ENCODE results near the gene MINK1. TPM values are rescaled to one million over a fixed set of nuclear protein-coding genes. Genes with fewer than 3 reads are reported as not detected.

MINK1 gene
- total and polyA plus RNA-seq, 2 of the 13 experiments (the other 11 are each of a cell fraction or from before 2014, with no cell fraction given), result 17.2 to 63.9 TPM

DNA sequence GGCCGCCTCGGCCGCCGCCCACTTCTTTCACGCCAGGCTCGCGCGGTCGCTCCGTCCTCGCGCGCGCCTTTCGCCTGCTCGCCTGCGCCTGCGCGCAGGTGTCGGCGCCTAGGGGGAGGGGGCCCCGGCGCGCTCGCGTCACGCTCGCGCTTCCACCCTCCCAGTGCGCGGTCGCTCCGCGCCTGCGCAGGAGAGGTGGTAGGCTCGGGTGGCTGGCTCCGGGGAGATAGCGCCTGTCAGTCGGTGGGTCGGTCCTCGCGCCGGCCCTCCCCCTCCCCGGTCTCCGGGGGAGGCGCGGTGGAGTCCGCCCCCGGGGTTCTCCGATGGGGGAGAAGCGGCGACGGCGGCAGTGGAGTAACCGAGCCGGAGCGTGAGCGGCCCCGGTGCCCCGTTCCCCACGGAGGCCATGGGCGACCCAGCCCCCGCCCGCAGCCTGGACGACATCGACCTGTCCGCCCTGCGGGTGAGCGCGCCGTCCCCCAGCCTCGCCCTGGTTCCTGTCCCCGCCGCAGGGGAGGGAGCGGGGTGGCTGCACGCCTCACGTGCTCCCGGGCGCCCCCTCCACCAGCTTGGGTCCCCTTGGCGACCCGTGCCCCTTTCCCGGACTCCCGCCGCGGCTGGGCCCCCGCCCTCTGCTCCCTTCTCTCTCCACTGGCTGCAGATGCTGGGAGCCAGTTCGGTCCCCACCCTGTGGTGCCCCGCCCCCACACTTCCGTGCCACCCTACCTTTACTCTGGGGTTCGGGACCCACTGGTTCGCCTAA lies at the start of gene MINK1 (continued):
- TF ChIP-seq ZNF383 (CRISPR knock-in tag; IDR thresholded peaks at IDR 0.05; ENCODE audit: borderline replicate concordance) (peak; percentile 90; the same call in 1 of the 2 replicates), ZBTB7B (CRISPR knock-in tag; IDR thresholded peaks at IDR 0.05) (no peak), MED13 (CRISPR knock-in tag; IDR thresholded peaks at IDR 0.05) (peak; percentile 55; the same call in 1 of the 2 replicates), SALL1 (CRISPR knock-in tag; IDR thresholded peaks at IDR 0.05) (peak; percentile 63), GMEB2 (CRISPR knock-in tag; IDR thresholded peaks at IDR 0.05; ENCODE audit: low read depth) (peak; percentile 46; the same call in 1 of the 2 replicates), PBX2 (CRISPR knock-in tag; IDR thresholded peaks at IDR 0.05) (no peak)
- TF ChIP-seq, protein P1, sequence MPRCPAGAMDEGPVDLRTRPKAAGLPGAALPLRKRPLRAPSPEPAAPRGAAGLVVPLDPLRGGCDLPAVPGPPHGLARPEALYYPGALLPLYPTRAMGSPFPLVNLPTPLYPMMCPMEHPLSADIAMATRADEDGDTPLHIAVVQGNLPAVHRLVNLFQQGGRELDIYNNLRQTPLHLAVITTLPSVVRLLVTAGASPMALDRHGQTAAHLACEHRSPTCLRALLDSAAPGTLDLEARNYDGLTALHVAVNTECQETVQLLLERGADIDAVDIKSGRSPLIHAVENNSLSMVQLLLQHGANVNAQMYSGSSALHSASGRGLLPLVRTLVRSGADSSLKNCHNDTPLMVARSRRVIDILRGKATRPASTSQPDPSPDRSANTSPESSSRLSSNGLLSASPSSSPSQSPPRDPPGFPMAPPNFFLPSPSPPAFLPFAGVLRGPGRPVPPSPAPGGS (CRISPR knock-in tag; IDR thresholded peaks at IDR 0.05), result peak; percentile 66
- TF ChIP-seq, protein P2, sequence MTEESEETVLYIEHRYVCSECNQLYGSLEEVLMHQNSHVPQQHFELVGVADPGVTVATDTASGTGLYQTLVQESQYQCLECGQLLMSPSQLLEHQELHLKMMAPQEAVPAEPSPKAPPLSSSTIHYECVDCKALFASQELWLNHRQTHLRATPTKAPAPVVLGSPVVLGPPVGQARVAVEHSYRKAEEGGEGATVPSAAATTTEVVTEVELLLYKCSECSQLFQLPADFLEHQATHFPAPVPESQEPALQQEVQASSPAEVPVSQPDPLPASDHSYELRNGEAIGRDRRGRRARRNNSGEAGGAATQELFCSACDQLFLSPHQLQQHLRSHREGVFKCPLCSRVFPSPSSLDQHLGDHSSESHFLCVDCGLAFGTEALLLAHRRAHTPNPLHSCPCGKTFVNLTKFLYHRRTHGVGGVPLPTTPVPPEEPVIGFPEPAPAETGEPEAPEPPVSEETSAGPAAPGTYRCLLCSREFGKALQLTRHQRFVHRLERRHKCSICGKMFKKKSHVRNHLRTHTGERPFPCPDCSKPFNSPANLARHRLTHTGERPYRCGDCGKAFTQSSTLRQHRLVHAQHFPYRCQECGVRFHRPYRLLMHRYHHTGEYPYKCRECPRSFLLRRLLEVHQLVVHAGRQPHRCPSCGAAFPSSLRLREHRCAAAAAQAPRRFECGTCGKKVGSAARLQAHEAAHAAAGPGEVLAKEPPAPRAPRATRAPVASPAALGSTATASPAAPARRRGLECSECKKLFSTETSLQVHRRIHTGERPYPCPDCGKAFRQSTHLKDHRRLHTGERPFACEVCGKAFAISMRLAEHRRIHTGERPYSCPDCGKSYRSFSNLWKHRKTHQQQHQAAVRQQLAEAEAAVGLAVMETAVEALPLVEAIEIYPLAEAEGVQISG (CRISPR knock-in tag; IDR thresholded peaks at IDR 0.05), result peak; percentile 74; the same call in 1 of the 2 replicates
- TF ChIP-seq, protein P3, sequence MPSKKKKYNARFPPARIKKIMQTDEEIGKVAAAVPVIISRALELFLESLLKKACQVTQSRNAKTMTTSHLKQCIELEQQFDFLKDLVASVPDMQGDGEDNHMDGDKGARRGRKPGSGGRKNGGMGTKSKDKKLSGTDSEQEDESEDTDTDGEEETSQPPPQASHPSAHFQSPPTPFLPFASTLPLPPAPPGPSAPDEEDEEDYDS (CRISPR knock-in tag; IDR thresholded peaks at IDR 0.05), result 0 out of 2 replicates have a peak, but pooled peaks have one; percentile 12
- TF ChIP-seq, protein P4, sequence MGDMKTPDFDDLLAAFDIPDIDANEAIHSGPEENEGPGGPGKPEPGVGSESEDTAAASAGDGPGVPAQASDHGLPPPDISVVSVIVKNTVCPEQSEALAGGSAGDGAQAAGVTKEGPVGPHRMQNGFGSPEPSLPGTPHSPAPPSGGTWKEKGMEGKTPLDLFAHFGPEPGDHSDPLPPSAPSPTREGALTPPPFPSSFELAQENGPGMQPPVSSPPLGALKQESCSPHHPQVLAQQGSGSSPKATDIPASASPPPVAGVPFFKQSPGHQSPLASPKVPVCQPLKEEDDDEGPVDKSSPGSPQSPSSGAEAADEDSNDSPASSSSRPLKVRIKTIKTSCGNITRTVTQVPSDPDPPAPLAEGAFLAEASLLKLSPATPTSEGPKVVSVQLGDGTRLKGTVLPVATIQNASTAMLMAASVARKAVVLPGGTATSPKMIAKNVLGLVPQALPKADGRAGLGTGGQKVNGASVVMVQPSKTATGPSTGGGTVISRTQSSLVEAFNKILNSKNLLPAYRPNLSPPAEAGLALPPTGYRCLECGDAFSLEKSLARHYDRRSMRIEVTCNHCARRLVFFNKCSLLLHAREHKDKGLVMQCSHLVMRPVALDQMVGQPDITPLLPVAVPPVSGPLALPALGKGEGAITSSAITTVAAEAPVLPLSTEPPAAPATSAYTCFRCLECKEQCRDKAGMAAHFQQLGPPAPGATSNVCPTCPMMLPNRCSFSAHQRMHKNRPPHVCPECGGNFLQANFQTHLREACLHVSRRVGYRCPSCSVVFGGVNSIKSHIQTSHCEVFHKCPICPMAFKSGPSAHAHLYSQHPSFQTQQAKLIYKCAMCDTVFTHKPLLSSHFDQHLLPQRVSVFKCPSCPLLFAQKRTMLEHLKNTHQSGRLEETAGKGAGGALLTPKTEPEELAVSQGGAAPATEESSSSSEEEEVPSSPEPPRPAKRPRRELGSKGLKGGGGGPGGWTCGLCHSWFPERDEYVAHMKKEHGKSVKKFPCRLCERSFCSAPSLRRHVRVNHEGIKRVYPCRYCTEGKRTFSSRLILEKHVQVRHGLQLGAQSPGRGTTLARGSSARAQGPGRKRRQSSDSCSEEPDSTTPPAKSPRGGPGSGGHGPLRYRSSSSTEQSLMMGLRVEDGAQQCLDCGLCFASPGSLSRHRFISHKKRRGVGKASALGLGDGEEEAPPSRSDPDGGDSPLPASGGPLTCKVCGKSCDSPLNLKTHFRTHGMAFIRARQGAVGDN (CRISPR knock-in tag; IDR thresholded peaks at IDR 0.05), result peak; percentile 80
- TF ChIP-seq, protein P5, sequence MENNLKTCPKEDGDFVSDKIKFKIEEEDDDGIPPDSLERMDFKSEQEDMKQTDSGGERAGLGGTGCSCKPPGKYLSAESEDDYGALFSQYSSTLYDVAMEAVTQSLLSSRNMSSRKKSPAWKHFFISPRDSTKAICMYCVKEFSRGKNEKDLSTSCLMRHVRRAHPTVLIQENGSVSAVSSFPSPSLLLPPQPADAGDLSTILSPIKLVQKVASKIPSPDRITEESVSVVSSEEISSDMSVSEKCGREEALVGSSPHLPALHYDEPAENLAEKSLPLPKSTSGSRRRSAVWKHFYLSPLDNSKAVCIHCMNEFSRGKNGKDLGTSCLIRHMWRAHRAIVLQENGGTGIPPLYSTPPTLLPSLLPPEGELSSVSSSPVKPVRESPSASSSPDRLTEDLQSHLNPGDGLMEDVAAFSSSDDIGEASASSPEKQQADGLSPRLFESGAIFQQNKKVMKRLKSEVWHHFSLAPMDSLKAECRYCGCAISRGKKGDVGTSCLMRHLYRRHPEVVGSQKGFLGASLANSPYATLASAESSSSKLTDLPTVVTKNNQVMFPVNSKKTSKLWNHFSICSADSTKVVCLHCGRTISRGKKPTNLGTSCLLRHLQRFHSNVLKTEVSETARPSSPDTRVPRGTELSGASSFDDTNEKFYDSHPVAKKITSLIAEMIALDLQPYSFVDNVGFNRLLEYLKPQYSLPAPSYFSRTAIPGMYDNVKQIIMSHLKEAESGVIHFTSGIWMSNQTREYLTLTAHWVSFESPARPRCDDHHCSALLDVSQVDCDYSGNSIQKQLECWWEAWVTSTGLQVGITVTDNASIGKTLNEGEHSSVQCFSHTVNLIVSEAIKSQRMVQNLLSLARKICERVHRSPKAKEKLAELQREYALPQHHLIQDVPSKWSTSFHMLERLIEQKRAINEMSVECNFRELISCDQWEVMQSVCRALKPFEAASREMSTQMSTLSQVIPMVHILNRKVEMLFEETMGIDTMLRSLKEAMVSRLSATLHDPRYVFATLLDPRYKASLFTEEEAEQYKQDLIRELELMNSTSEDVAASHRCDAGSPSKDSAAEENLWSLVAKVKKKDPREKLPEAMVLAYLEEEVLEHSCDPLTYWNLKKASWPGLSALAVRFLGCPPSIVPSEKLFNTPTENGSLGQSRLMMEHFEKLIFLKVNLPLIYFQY (CRISPR knock-in tag; IDR thresholded peaks at IDR 0.05; ENCODE audit: borderline replicate concordance), result 0 out of 2 replicates have a peak, but pooled peaks have one; percentile 20
